K562 (cell line): ENCODE results near the gene SDHAF4. TPM values are rescaled to one million over a fixed set of nuclear protein-coding genes. Genes with fewer than 3 reads are reported as not detected.

Source experiments
- ATAC-seq: fragments of 200-7000 bp; cut with Tn5 transposase; 3 replicates; pipeline ENCODE4 v1.9.1; 2020; ENCODE audit warnings: moderate library complexity
- BruUV-seq: library from RNA; stranded (reverse); fragments of 400-500 nt; replicated peaks from 2 replicates; lab custom pipeline; 2021; lab: Mats Ljungman, UMichigan
- CTCF ChIA-PET: fragments of 300-600 bp; formaldehyde crosslinking; extraction: SDS; loops from one replicate; lab custom pipeline; 2021; ENCODE audit warnings: low intra/inter-chr PET ratio; lab: Yijun Ruan, JAX
- POLR2A ChIA-PET: fragments of 300-600, 350-650 bp; sonication (Branson Sonifier 250); formaldehyde crosslinking; extraction: SDS; loops from one replicate; lab custom pipeline; 2021; ENCODE audit warnings: antibody characterized with exemption, inconsistent platforms; lab: Yijun Ruan, JAX
- DNase-seq, 4 experiments: peaks; one replicate each; pipeline versions ENCODE4 v3.0.0 to v3.0.0-alpha.2; 2011 to 2018; ENCODE audit warnings: low spot score in 3 of 4, mixed read lengths in 3 of 4; ENCODE audit errors: extremely low read depth in 1 of 4
- FAIRE-seq: peaks from 2 replicates; lab custom pipeline; 2011; peaks lifted over from hg19 to GRCh38; lab: Jason Lieb, UNC
- H2AFZ ChIP-seq: 2 replicates; pipeline ENCODE4 v1.6.0; 2011; ENCODE audit warnings: low read depth, low read length, control low read depth, inconsistent platforms
- H3K27ac ChIP-seq: fragments of 200-600 bp; 3 replicates; pipeline ENCODE4 v1.8.0; 2011; ENCODE audit warnings: low read depth, mild to moderate bottlenecking, control low read depth, inconsistent platforms, low read length, moderate library complexity, mixed read lengths; ENCODE audit errors: extremely low read depth
- H3K27me3 ChIP-seq, 2 experiments: fragments of 300-600 bp in 1 of 2; 2 replicates in 1 of 2; 3 replicates in 1 of 2; pipeline versions ENCODE4 v1.6.0 to v1.8.0; 2011; ENCODE audit warnings: inconsistent platforms in 2 of 2, low read length in 2 of 2, mild to moderate bottlenecking in 1 of 2, mixed read lengths in 1 of 2, moderate library complexity in 1 of 2; ENCODE audit not compliant: control insufficient read depth in 2 of 2, insufficient read depth in 2 of 2
- H3K36me3 ChIP-seq: fragments of 300-600 bp; 3 replicates; pipeline ENCODE4 v1.8.0; 2011; ENCODE audit warnings: mild to moderate bottlenecking, low read length, inconsistent platforms; ENCODE audit not compliant: control insufficient read depth, insufficient read depth
- H3K4me1 ChIP-seq, 2 experiments: fragments of 200-600 bp in 1 of 2; replicated peaks in 1 of 2; 2 replicates in 1 of 2; 3 replicates in 1 of 2; pipeline versions ENCODE4 v1.5.1 to v1.8.0; 2011; ENCODE audit warnings: inconsistent platforms in 2 of 2, low read length in 2 of 2, mild to moderate bottlenecking in 1 of 2, mixed read lengths in 1 of 2, moderate library complexity in 1 of 2; ENCODE audit not compliant: control insufficient read depth in 2 of 2, insufficient read depth in 2 of 2
- H3K4me2 ChIP-seq: 2 replicates; pipeline ENCODE4 v1.6.1; 2011; ENCODE audit warnings: low read length, control low read depth, inconsistent platforms, mixed read lengths; ENCODE audit not compliant: insufficient read depth
- H3K4me3 ChIP-seq: fragments of 200-600 bp; sonication (generic), shearing (Covaris generic); 2 replicates; pipeline ENCODE4 v1.5.1; 2016; ENCODE audit warnings: control low read depth, inconsistent platforms
- H3K79me2 ChIP-seq: fragments of 200-600 bp; 3 replicates; pipeline ENCODE4 v1.8.0; 2011; ENCODE audit warnings: low read length, inconsistent platforms; ENCODE audit not compliant: control insufficient read depth, insufficient read depth
- H3K9ac ChIP-seq, 2 experiments: 2 replicates each; pipeline versions ENCODE4 v1.6.0 to v1.6.1; 2011; ENCODE audit warnings: low read depth in 2 of 2, low read length in 2 of 2, control low read depth in 1 of 2, inconsistent platforms in 1 of 2, mild to moderate bottlenecking in 1 of 2, mixed read lengths in 1 of 2; ENCODE audit not compliant: insufficient read depth in 1 of 2
- H3K9me1 ChIP-seq: one replicate; pipeline ENCODE4 v1.6.0; 2011; ENCODE audit warnings: inconsistent platforms, mild to moderate bottlenecking, low read length, moderate library complexity; ENCODE audit not compliant: control insufficient read depth, insufficient read depth
- H3K9me3 ChIP-seq: replicated peaks from 2 replicates; pipeline ENCODE4 v1.5.1; 2011; ENCODE audit warnings: low read depth, low read length, inconsistent platforms; ENCODE audit not compliant: control insufficient read depth, insufficient read depth
- H4K20me1 ChIP-seq: replicated peaks from 2 replicates; pipeline ENCODE4 v1.6.1; 2011; ENCODE audit warnings: low read length, inconsistent platforms, mixed read lengths; ENCODE audit not compliant: control insufficient read depth, insufficient read depth
- CCAR2 ChIP-seq: fragments of 200-400 bp; formaldehyde crosslinking; IDR thresholded peaks from 2 replicates; pipeline ENCODE4 v1.6.1; 2017; ENCODE audit warnings: mild to moderate bottlenecking, low read depth, low read length
- CREB3 ChIP-seq: fragments of 450-650 bp; conservative IDR thresholded peaks from 2 replicates; pipeline ENCODE4 v1.6.1; 2016; ENCODE audit warnings: missing genetic modification characterization, low read depth, mild to moderate bottlenecking, missing compliant biosample characterization, moderate library complexity
- CREBBP ChIP-seq: IDR thresholded peaks from one replicate; pipeline ENCODE4 v1.6.1; 2012; ENCODE audit warnings: low read depth, mild to moderate bottlenecking, control low read depth, inconsistent platforms, low read length
- E2F4 ChIP-seq: sonication (generic); formaldehyde crosslinking; IDR thresholded peaks from 2 replicates; pipeline ENCODE4 v1.8.0; 2022; ENCODE audit warnings: mild to moderate bottlenecking, low read depth, missing genetic modification reagents
- ELK3 ChIP-seq: fragments of 450-650 bp; formaldehyde crosslinking; IDR thresholded peaks from 2 replicates; pipeline ENCODE4 v1.4.0; 2020; ENCODE audit warnings: mild to moderate bottlenecking
- ETS1 ChIP-seq: conservative IDR thresholded peaks from 2 replicates; pipeline ENCODE4 v1.6.1; 2011; ENCODE audit warnings: low read depth, mild to moderate bottlenecking, low read length; ENCODE audit not compliant: control insufficient read depth
- EWSR1 ChIP-seq: fragments of 450-650 bp; IDR thresholded peaks from 2 replicates; pipeline ENCODE4 v1.6.1; 2018; ENCODE audit warnings: borderline replicate concordance, mild to moderate bottlenecking, low read depth, moderate library complexity; ENCODE audit not compliant: partially characterized antibody
- HMGN3 ChIP-seq: IDR thresholded peaks from 2 replicates; pipeline ENCODE4 v1.6.1; 2011; ENCODE audit warnings: borderline replicate concordance, low read depth, mild to moderate bottlenecking, mixed read lengths, low read length; ENCODE audit not compliant: insufficient read length; ENCODE audit errors: extremely low read depth
- MTA2 ChIP-seq: fragments of 450-650 bp; IDR thresholded peaks from 2 replicates; pipeline ENCODE4 v1.6.1; 2016; ENCODE audit warnings: low read depth
- NR4A1 ChIP-seq, 2 experiments: fragments of 250-450 bp in 1 of 2; fragments of 450-650 bp in 1 of 2; sonication (Bioruptor Pico) in 1 of 2; IDR thresholded peaks; 2 replicates each; pipeline versions ENCODE4 v1.4.0 to v1.6.1; 2016 to 2020; ENCODE audit warnings: mild to moderate bottlenecking in 2 of 2, missing compliant biosample characterization in 1 of 2, missing genetic modification characterization in 1 of 2, moderate library complexity in 1 of 2
- PATZ1 ChIP-seq: fragments of 250-450 bp; sonication (Bioruptor Pico); IDR thresholded peaks from 2 replicates; pipeline ENCODE4 v1.5.0; 2020; ENCODE audit warnings: mild to moderate bottlenecking, borderline replicate concordance
- ZNF57 ChIP-seq: fragments of 450-650 bp; formaldehyde crosslinking; IDR thresholded peaks from 2 replicates; pipeline ENCODE4 v1.4.0; 2020; ENCODE audit warnings: mild to moderate bottlenecking, moderate library complexity
- WGBS: fragments of 100-300 bp; shearing (Covaris generic); methylation state at CpG from one replicate; pipeline ENCODE4 v1.1.6; 2016; ENCODE audit warnings: low coverage, mixed read lengths; ENCODE audit not compliant: insufficient coverage; ENCODE audit errors: missing lambda C conversion rate; 5-methylcytosine and 5-hydroxymethylcytosine counted together
- in situ Hi-C: fragments of 300-500 bp; cut with MboI; formaldehyde crosslinking; loops from 4 replicates; pipeline ENCODE4 v1.15.0; 2018; ENCODE audit warnings: inconsistent platforms, mixed read lengths
- intact Hi-C: fragments of 100-400 bp; cut with micrococcal nuclease; formaldehyde crosslinking; loops from 2 replicates; pipeline ENCODE4 v1.14.2; 2022
- polyA plus RNA-seq, 8 experiments: library from polyadenylated mRNA; depleted of rRNA in 4 of 8; stranded (reverse) in 5 of 8; unstranded in 3 of 8; fragments of >200 nt; fragmentation: Nextera tagmentation in 2 of 8; fragmentation: Illumina TruSeq in 1 of 8; extraction: Ambion mirVana in 2 of 8; extraction: Trizol in 1 of 8; gene quantifications; 2 replicates each; pipeline versions ENCODE4 v1.2.1 to v1.2.3, GENCODE V29; 2011 to 2014; ENCODE audit warnings: inconsistent platforms in 1 of 8, missing spikeins in 1 of 8
- total RNA-seq, 7 experiments: library from RNA; depleted of rRNA in 6 of 7; stranded (reverse); fragments of >200 nt in 6 of 7; fragmentation: Illumina TruSeq in 2 of 7; extraction: Trizol in 2 of 7; gene quantifications; 2 replicates each; pipeline versions ENCODE4 v1.2.1 to v1.2.3, GENCODE V29; 2011 to 2021; ENCODE audit warnings: low replicate concordance in 1 of 7

The SDHAF4 gene
- total and polyA plus RNA-seq, 9 of the 15 experiments (the other 6 are each of a cell fraction or from before 2014, with no cell fraction given): 3.5 to 12.0 (median 6.2) TPM

GRCh38 chr6:70547905-70548304 lies 18.8 kb upstream of the SDHAF4 start:
- H3K9me1 ChIP-seq: no peaks in the 10 kb centered on the region
- BruUV-seq: no TSS peak
- ATAC-seq (no peak), FAIRE-seq (no peak), DNase-seq (no peak)
- peaks cover 4% of the 10 kb centered on the region; the same call in 1 of the 3 replicates for H3K36me3 ChIP-seq
- intact Hi-C loops: loop anchor here (1.0 kb wide), 1 partner anchor 138 kb away; no protein-coding TSS in a partner anchor
- no peaks in the 10 kb centered on the region for H3K4me1 ChIP-seq
- no peaks in the 10 kb centered on the region for H3K9me3 ChIP-seq
- H3K9ac ChIP-seq: no peak overlapping the region
- no peak overlapping the region for H3K27ac ChIP-seq
- H4K20me1 ChIP-seq: no peaks in the 10 kb centered on the region
- POLR2A ChIA-PET: no interaction called here
- in situ Hi-C loops: loop anchor here (25.0 kb wide), 1 partner anchor 339 kb away; no protein-coding TSS in a partner anchor
- H2AFZ ChIP-seq: no peak overlapping the region
- H3K27me3 ChIP-seq: no peaks in the 10 kb centered on the region
- no peaks in the 10 kb centered on the region for H3K79me2 ChIP-seq
- CTCF ChIA-PET: interaction anchor here (0.9 to 1.3 kb wide), 2 partner anchors 138 to 336 kb away, joined by 3 to 8 read pairs; no protein-coding TSS in a partner anchor
- no peak overlapping the region for H3K4me3 ChIP-seq
- 86% methylated on average over 3 of the region's 3 CpGs for WGBS
- H3K4me2 ChIP-seq: no peak overlapping the region
- TF ChIP-seq CREB3 (tag): no peak
- TF ChIP-seq CREBBP: no peak
- no peak for TF ChIP-seq E2F4 (CRISPR knock-in tag)
- no peak for TF ChIP-seq NR4A1 (CRISPR knock-in tag; IDR thresholded peaks at IDR 0.05)
- TF ChIP-seq NR4A1 (tag; IDR thresholded peaks at IDR 0.05): no peak
- no peak for TF ChIP-seq ETS1
- no peak for TF ChIP-seq ZNF57 (CRISPR knock-in tag)
- no peak for TF ChIP-seq EWSR1
- TF ChIP-seq HMGN3: no peak
- no peak for TF ChIP-seq PATZ1
- no peak for TF ChIP-seq CCAR2
- TF ChIP-seq MTA2: no peak
- no peak for TF ChIP-seq ELK3 (CRISPR knock-in tag)
